AG10803 (cell line): Measurements from ENCODE around the gene FZD10.

Experiments used
- DNase-seq: peaks from one replicate; pipeline ENCODE4 v3.0.0; 2010; ENCODE audit warnings: low read depth
- H3K4me3 ChIP-seq: 2 replicates; pipeline ENCODE4 v1.5.1; 2011; ENCODE audit warnings: mild to moderate bottlenecking, low read length, control low read depth
- CTCF ChIP-seq: conservative IDR thresholded peaks from 2 replicates; pipeline ENCODE4 v1.5.1; 2011; ENCODE audit warnings: mild to moderate bottlenecking, low read length, control low read depth, inconsistent platforms

FZD10 gene

DNA sequence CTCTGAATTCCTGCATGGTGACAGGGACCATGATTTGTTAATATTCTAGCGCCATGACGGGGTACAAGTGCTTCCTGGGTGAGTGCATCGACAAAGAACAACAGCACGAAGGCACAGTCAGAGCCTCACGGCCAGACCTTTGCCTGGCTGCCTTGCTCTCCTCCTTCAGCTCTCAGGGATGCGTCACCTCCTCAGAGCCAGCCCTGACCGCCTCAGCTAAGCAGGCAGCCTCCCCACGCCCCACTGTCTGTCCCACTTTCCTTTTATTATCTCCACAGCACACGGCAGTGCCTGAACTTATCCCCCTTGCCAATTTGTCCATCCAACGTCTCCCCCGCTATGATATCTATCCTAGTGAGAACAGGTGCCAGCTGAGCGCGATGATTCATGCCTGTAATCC is 16.5 kb upstream of the FZD10 start:
- TF ChIP-seq CTCF: no peak
- H3K4me3 ChIP-seq: no peak overlapping the region
- no peak for DNase-seq

DNA sequence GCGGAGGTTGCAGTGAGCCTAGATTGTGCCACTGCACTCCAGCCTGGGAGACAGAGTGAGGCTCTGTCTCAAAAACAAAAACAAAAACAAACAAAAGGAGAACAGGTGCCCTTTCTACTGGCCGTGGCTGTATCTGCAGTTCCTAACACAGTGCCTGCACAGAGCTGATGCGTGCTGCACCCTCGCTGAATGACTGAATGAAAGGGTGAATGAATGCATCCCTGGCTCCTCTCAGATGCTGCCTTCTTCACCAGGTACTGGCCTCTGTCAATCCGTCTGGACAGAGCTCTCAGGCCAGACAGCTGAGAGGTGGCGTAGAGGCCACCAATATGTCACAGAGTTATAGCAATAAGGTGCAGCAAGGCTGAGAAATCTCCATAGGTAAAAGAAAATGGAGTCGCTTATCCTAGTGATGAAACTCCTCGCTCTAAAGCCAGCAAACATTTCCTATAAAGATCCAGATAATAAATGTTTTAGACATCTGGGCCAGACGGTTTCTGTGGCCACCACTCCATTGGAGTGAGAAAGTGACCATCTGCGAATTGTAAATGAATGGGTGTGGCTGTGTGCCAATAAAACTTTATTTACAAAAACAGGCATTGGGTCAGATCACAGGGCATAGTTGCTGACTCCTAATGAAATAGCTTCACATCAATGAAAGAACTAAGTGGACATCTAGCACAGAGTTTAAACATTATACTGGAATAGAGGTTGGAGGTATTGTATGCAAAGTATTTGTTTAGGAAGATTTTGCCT is 15.9 kb upstream of the FZD10 start:
- DNase-seq: no peak
- no peak for TF ChIP-seq CTCF
- no peak overlapping the region for H3K4me3 ChIP-seq

DNA sequence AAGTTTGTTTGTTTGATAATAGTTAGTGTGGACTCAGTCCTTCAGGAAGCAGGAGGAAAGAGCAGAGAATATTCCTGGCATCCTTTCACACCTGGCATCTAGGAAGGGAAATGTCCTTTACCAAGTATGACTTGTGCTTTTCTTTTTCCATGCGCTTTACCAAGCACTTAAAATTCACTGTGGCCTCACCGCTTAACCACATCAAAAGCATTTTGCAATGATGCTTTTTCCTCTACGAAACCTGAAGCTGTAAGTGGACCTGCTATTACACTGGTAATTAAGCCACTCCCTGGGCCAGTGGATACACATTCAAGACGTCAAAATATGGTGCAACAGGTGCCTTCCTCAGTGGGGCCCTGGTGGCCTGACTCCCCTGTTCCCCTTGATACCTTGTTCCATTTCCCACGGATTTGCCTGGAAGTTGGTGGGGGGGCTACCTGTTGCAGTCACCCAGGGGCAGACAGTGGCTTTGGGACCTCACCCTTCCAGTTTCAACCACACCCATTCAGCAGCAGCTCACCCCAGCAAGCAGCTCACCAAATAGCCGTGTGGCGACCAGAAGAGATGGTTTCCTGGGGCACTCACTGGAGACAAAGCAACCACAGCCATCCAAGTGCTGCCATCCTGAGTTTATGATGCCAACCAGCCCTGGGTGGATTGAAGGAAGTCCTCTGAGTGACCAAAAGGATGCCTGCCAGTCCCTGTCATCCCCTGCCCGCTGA is 14.2 kb upstream of the FZD10 start:
- no peak for TF ChIP-seq CTCF
- H3K4me3 ChIP-seq: no peak overlapping the region
- no peak for DNase-seq

DNA sequence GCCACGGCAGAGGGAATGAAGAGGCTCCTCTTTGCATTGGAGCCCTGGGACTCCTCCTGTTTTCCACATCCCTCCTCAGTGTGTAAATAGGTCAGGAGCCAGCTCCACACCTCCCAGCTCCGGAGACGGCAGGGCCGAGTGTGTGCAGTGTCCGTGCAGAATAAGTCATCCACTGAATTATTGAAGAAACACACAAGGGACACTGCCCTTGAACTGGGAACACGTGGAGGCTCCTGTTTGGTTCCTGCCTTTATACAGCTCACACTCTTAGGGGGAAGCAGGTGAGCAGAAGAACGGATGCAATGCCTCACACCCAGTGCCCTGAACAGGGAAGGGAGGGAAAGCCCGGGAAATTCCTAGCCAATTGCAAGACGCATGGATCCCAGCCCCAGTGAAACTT is 10.4 kb upstream of the FZD10 start:
- H3K4me3 ChIP-seq: no peak overlapping the region
- TF ChIP-seq CTCF: no peak
- no peak for DNase-seq

GRCh38 chr12:130152386-130152785 is 9.9 kb upstream of the FZD10 start:
- no peak overlapping the region for H3K4me3 ChIP-seq
- no peak for TF ChIP-seq CTCF
- DNase-seq: no peak

- no peak for TF ChIP-seq CTCF
Measured at GRCh38 chr12:130153803-130154202, 8.5 kb upstream of the FZD10 start.

GRCh38 chr12:130154276-130155070 is 7.8 kb upstream of the FZD10 start:
- H3K4me3 ChIP-seq: no peak overlapping the region
- TF ChIP-seq CTCF: no peak
- no peak for DNase-seq

More at GRCh38 chr12:130153803-130154202, 8.5 kb upstream of the FZD10 start:
- DNase-seq: no peak
- H3K4me3 ChIP-seq: no peak overlapping the region
